Measurements from ENCODE around the gene IQSEC2. TPM values are rescaled to one million over a fixed set of nuclear protein-coding genes. Genes with fewer than 3 reads are reported as not detected.

The IQSEC2 gene
- total and polyA plus RNA-seq, 11 donors: 7.7 to 16.4 (median 12.6) TPM

DNA sequence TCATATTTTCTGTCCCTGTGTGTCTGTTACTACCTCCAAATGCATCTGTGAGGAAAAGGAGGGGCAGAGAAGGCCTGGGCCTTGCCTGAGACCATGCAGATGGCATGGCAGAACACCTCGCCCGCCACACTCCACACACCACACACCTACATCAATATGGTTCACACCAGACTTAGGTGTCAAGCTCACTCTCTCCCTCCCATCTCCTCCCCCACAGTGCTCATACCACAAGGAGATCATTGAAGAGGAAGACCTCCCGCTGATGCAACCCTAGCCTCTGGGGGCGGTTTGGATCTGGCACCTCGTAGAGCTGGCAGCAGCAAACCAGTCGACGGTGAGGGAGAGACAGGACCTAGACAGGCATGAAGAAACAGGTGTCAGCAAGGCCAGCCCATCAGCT is 39.8 kb downstream of the IQSEC2 start:
- DNase-seq: no peak
- H3K27ac ChIP-seq: no peak overlapping the region
- no peak for TF ChIP-seq POLR2A (IDR thresholded peaks at IDR 0.05)
- TF ChIP-seq, protein P1, sequence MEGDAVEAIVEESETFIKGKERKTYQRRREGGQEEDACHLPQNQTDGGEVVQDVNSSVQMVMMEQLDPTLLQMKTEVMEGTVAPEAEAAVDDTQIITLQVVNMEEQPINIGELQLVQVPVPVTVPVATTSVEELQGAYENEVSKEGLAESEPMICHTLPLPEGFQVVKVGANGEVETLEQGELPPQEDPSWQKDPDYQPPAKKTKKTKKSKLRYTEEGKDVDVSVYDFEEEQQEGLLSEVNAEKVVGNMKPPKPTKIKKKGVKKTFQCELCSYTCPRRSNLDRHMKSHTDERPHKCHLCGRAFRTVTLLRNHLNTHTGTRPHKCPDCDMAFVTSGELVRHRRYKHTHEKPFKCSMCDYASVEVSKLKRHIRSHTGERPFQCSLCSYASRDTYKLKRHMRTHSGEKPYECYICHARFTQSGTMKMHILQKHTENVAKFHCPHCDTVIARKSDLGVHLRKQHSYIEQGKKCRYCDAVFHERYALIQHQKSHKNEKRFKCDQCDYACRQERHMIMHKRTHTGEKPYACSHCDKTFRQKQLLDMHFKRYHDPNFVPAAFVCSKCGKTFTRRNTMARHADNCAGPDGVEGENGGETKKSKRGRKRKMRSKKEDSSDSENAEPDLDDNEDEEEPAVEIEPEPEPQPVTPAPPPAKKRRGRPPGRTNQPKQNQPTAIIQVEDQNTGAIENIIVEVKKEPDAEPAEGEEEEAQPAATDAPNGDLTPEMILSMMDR (IDR thresholded peaks at IDR 0.05): no peak
- H3K9me3 ChIP-seq: no peaks in the 10 kb centered on the region
- peaks cover 0 to 12% (median 0%) of the 10 kb centered on the region in 9 donors for H3K27me3 ChIP-seq
- ATAC-seq: no peak
- intact Hi-C loops (cut with DNase I): no loop called here
- WGBS, 4 donors: 78 to 93% (median 92%) methylated on average over 7 of the region's 7 CpGs
- peaks cover 0 to 32% (median 0%) of the 10 kb centered on the region in 9 donors for H3K36me3 ChIP-seq
- H3K4me1 ChIP-seq: no peaks in the 10 kb centered on the region
- no peak overlapping the region for H3K4me3 ChIP-seq

DNA sequence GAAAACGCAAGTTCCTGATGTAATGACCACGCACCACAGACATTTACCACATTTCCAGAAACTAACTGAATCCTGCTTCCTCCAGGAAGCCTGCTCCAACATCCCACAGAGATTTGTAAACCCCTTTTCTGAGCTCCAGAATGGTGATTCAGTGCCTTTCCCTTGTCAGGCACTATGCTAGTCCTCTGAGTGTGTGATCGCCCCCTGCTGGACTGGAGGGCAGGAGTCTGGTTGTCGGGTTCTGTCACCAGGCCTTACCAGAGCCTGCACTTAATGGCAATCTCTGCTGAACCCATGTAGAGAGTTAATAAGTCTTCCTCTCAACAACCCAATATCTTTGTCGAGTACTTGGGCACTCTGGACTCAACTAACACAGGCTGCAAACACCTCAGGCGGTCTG is 41.9 kb downstream of the IQSEC2 start:
- ATAC-seq (no peak), DNase-seq (no peak)
- intact Hi-C loops (cut with DNase I): no loop called here
- Histone ChIP-seq H3K9me3 (no peaks in the 10 kb centered on the region), H3K4me3 (no peak overlapping the region), H3K36me3 (peaks cover 0 to 28% (median 0%) of the 10 kb centered on the region in 9 donors), H3K27me3 (peaks cover 0 to 5% (median 0%) of the 10 kb centered on the region in 9 donors), H3K4me1 (no peaks in the 10 kb centered on the region), H3K27ac (no peak overlapping the region)
- no peak for TF ChIP-seq POLR2A (IDR thresholded peaks at IDR 0.05)
- TF ChIP-seq, protein P1 (IDR thresholded peaks at IDR 0.05): no peak
- 68 to 91% (median 79%) methylated on average over 6 of the region's 6 CpGs for WGBS, 4 donors

DNA sequence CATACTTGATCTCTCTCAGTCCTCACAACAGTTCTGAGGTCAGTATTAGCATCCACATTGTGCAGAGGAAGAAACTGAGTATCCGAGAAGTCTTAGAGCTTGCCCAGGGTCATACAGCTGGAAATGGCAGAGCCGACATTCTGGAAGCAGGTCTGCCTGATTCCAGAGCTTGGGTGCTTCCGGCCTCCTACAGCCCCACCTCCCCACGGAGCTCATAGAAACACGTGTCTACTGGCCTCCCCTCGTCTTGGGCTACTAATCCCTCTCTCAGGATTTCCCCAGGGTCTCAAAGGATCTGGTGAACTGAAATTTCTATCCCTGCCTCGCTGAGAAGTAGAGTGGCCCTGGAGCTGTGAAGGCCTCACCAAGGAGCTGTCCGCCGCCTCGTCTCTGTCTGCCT is 44.3 kb downstream of the IQSEC2 start:
- H3K4me1 ChIP-seq: no peaks in the 10 kb centered on the region
- ATAC-seq: no peak
- intact Hi-C loops (cut with DNase I): no loop called here
- H3K27me3 ChIP-seq: peaks cover 0 to 5% (median 0%) of the 10 kb centered on the region in 9 donors
- no peak for TF ChIP-seq POLR2A (IDR thresholded peaks at IDR 0.05)
- TF ChIP-seq, protein P1 (IDR thresholded peaks at IDR 0.05): no peak
- WGBS, 4 donors: 71 to 82% (median 76%) methylated on average over 10 of the region's 10 CpGs
- peaks cover 0 to 17% (median 0%) of the 10 kb centered on the region in 9 donors for H3K36me3 ChIP-seq
- no peak overlapping the region for H3K27ac ChIP-seq
- DNase-seq: no peak
- no peaks in the 10 kb centered on the region for H3K9me3 ChIP-seq
- no peak overlapping the region for H3K4me3 ChIP-seq

DNA sequence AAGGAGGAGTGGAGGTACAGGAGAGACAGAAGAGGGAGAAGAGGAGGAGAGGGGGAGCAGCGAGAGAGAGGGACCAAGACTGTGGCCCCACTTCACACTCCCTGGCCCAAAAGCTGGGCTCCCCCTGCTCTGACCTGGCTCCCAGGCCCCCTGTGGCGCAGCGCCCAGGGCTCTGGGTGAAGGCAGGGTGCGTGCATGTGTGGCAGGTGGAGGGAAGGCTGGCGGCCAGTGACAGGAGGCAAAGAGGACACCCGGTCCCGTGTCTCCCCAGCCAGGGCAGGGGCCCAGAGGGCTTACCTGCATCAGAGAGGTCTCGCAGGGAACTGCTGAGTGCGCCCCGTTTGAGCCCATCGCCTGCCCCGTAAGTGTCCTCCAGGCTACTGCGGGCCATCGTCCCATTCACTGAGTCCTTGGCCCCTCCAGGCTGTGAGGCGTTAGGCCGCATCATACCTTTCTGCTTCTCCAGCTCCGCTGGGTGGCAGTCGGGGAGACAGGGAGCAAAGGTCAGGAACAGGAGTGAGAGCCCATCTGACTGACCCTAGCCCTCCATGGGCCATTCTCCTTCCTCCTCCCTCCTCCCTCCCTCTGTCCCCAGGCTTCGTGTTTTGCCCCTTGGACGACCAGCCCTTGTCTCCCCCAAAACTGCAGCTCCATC is 45.2 kb downstream of the IQSEC2 start:
- H3K27ac ChIP-seq: no peak overlapping the region
- H3K9me3 ChIP-seq: no peaks in the 10 kb centered on the region
- intact Hi-C loops (cut with DNase I): no loop called here
- ATAC-seq (no peak), DNase-seq (no peak)
- TF ChIP-seq, protein P1 (IDR thresholded peaks at IDR 0.05): no peak
- no peak for TF ChIP-seq POLR2A (IDR thresholded peaks at IDR 0.05)
- H3K36me3 ChIP-seq: peaks cover 0 to 10% (median 0%) of the 10 kb centered on the region in 9 donors
- WGBS, 4 donors: 84 to 95% (median 89%) methylated on average over 19 to 20 of the region's 20 CpGs
- no peak overlapping the region for H3K4me3 ChIP-seq
- H3K4me1 ChIP-seq: no peaks in the 10 kb centered on the region
- peaks cover 0 to 5% (median 0%) of the 10 kb centered on the region in 9 donors for H3K27me3 ChIP-seq

Measured in heart left ventricle (tissue), 16 donors.